BLaER1 (cell line): ENCODE data around the gene ITPRID2.

ENCODE experiments used
- H3K27ac ChIP-seq: shearing (Covaris generic); formaldehyde crosslinking; 2 replicates; pipeline ENCODE4 v1.8.1; 2022
- H3K27me3 ChIP-seq: shearing (Covaris generic); formaldehyde crosslinking; 2 replicates; pipeline ENCODE4 v1.8.1; 2022
- H3K36me3 ChIP-seq: shearing (Covaris generic); formaldehyde crosslinking; 2 replicates; pipeline ENCODE4 v1.8.1; 2022
- H3K4me1 ChIP-seq: shearing (Covaris generic); formaldehyde crosslinking; 2 replicates; pipeline ENCODE4 v1.8.1; 2022
- H3K4me2 ChIP-seq: shearing (Covaris generic); formaldehyde crosslinking; 2 replicates; pipeline ENCODE4 v1.8.1; 2022
- H3K4me3 ChIP-seq: shearing (Covaris generic); formaldehyde crosslinking; 2 replicates; pipeline ENCODE4 v1.8.1; 2022
- H3K9ac ChIP-seq: shearing (Covaris generic); formaldehyde crosslinking; 2 replicates; pipeline ENCODE4 v1.8.1; 2022
- H3K9me3 ChIP-seq: shearing (Covaris generic); formaldehyde crosslinking; 2 replicates; pipeline ENCODE4 v1.8.1; 2022
- H4K20me1 ChIP-seq: shearing (Covaris generic); formaldehyde crosslinking; 2 replicates; pipeline ENCODE4 v1.8.1; 2022
- Cebpa-rat ChIP-seq: shearing (Covaris generic); IDR thresholded peaks from 2 replicates; pipeline ENCODE4 v1.8.1; 2022

The ITPRID2 gene

DNA sequence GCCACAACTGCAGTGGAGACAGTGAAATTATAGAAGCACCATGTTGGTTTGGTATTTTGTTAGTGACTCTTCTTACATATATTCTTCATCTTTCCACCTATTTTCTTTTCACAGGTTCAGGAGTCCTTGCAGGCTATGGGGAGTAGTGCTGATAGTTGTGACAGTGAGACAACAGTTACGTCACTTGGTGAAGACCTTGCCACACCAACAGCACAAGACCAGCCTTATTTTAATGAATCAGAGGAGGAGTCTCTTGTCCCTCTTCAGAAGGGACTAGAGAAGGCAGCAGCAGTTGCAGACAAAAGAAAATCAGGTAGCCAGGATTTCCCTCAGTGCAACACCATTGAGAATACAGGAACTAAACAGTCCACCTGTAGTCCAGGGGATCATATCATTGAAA lies 23.6 kb downstream of the ITPRID2 start:
- Histone ChIP-seq H4K20me1 (no peaks in the 10 kb centered on the region), H3K36me3 (peaks cover 82% of the 10 kb centered on the region), H3K4me3 (no peak overlapping the region), H3K9ac (no peak overlapping the region), H3K4me2 (no peak overlapping the region), H3K9me3 (no peaks in the 10 kb centered on the region), H3K27me3 (no peaks in the 10 kb centered on the region), H3K4me1 (no peaks in the 10 kb centered on the region), H3K27ac (no peak overlapping the region)
- TF ChIP-seq Cebpa-rat: no peak

DNA sequence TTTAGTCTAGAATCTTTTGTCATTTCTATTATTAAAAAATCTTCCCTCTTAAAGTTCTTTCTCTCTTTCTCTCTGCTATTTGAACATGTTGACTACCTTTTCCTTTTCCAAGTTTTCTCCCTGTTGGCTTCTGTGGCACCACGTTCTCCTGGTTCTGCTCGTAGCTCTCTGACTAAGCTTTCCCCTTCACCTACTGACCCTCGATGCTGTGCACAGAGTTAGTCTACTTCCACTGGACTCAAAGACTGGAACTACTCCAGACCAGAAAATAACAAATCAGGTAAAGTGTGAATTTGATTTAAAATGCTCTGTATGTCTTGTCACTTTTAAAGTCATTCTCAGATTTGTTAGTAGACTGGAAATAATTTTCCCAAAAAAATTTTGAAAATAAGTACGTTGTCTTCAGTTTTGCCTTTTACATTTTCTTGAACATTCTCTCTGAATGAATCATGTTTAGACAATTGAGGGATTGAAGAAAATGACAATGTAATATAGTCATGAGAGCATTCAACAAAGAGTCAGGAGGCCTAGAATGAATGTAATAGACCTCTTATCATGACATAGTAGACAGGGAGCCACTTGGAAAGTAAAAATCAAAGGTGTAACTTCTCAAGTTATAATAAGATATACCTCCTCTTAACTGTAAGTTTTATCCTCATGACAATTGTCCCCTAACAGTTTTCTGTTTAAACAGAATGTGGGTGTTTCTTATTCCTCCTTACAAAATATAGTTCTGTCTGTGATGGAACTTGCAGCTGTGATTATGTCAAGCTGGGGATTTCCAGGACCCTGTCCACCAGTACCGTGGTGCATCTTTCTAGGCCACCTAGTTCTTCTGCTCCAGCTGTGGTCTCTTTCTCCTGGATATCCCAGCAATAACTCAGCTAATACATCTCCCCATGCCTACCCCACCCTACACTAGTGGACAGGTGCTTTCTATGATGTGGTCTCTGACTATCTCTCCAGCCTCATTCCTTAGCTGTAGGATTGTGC lies 25.5 kb downstream of the ITPRID2 start:
- Histone ChIP-seq H3K36me3 (peaks cover 86% of the 10 kb centered on the region), H3K27me3 (no peaks in the 10 kb centered on the region), H3K9me3 (no peaks in the 10 kb centered on the region), H3K4me2 (no peak overlapping the region), H3K4me3 (no peak overlapping the region), H3K27ac (no peak overlapping the region), H3K4me1 (no peaks in the 10 kb centered on the region), H3K9ac (no peak overlapping the region), H4K20me1 (no peaks in the 10 kb centered on the region; the same call in 1 of the 2 replicates)
- TF ChIP-seq Cebpa-rat: no peak

DNA sequence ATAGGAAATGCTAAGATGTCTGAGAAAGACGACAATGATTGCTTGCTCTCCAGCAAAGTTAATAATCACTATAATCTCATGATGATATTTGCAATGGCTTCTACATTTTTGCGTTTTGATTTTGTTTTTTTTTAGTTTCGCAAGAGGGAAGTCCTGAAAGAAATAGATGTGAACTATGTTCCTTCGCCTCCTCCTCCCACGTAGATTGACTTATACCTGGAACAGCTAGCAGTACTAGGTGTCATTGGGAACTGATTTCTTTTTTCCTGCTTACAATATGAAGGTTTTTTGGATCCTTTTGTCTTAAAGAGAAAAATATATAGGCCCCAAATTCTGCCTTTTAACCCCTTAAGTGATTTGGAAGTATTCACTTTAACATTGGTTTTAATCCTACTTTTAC lies 26.7 kb downstream of the ITPRID2 start:
- no peaks in the 10 kb centered on the region for H3K9me3 ChIP-seq
- no peak for TF ChIP-seq Cebpa-rat
- no peak overlapping the region for H3K4me3 ChIP-seq
- peaks cover 87% of the 10 kb centered on the region for H3K36me3 ChIP-seq
- H4K20me1 ChIP-seq: no peaks in the 10 kb centered on the region; the same call in 1 of the 2 replicates
- no peak overlapping the region for H3K4me2 ChIP-seq
- H3K9ac ChIP-seq: no peak overlapping the region
- no peak overlapping the region for H3K27ac ChIP-seq
- no peaks in the 10 kb centered on the region for H3K4me1 ChIP-seq
- no peaks in the 10 kb centered on the region for H3K27me3 ChIP-seq

DNA sequence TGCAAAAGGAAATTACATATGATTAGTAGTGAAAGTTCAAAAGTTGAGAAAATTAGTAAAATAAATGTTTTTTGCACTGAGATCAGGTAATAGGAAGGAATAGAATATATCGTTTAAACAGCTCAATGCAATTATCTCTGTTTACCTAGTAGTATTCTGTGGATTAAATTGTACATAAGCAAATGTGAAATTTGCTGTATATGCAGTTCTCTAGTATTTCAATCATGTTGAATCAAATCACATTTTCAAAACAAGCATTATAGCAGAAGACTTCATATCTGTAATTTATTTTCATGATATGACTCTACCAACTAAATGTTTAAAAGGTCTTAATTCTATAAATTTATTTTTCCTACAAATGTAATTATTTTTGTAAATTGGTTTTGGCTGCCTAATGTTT lies 31.6 kb downstream of the ITPRID2 start:
- Histone ChIP-seq H3K36me3 (peaks cover 77% of the 10 kb centered on the region), H3K4me1 (no peaks in the 10 kb centered on the region), H3K4me2 (no peak overlapping the region), H3K9me3 (peaks cover 10% of the 10 kb centered on the region), H3K9ac (no peak overlapping the region), H3K27me3 (no peaks in the 10 kb centered on the region), H4K20me1 (peaks cover 6% of the 10 kb centered on the region; the same call in 1 of the 2 replicates), H3K27ac (no peak overlapping the region), H3K4me3 (no peak overlapping the region)
- TF ChIP-seq Cebpa-rat: no peak

DNA sequence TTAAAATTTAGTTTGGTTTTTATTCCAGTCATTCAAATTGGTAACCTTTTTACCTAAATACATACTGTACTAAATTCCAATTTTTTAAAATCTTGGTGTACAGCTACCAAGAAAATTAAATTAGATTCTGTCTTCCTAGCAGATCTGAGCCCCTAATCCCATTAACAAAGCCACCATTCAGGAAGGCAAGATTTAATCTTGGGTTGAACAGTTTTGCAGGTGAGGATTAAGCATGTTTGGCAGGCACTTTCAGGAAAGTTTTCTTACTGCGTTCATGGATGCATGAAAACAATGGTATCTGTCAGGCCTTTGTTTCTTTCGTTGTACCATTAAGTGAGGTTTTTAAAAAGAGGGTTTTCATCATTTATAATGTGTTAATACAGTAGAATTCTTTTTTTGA lies 32.8 kb downstream of the ITPRID2 start:
- peaks cover 10% of the 10 kb centered on the region for H3K9me3 ChIP-seq
- no peak overlapping the region for H3K27ac ChIP-seq
- H3K4me2 ChIP-seq: no peak overlapping the region
- H3K27me3 ChIP-seq: no peaks in the 10 kb centered on the region
- no peak for TF ChIP-seq Cebpa-rat
- H3K36me3 ChIP-seq: peaks cover 73% of the 10 kb centered on the region
- no peak overlapping the region for H3K4me3 ChIP-seq
- H4K20me1 ChIP-seq: peaks cover 6% of the 10 kb centered on the region; the same call in 1 of the 2 replicates
- H3K9ac ChIP-seq: no peak overlapping the region
- no peaks in the 10 kb centered on the region for H3K4me1 ChIP-seq

DNA sequence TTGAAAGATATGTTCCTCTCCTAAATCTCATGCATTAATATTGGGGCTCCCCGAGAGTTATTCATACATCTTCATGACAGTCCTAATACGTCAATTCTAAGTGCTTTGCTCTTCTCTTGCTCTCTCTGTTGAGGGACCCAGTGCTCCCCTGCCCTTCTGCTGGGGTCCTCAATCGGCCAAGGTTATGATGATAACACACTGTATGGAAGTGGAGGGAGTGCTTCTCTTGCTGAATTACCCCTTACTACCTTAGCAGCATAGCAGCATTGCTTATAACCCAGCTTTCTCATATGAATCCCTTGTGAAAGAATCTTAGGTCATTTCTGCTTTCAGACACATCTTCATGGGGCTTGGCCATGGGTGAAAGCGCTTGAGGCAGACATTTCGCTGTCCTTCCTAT lies 43.2 kb downstream of the ITPRID2 start:
- no peak for TF ChIP-seq Cebpa-rat
- no peak overlapping the region for H3K9ac ChIP-seq
- H3K4me3 ChIP-seq: no peak overlapping the region
- no peaks in the 10 kb centered on the region for H3K27me3 ChIP-seq
- no peak overlapping the region for H3K4me2 ChIP-seq
- peaks cover 9% of the 10 kb centered on the region; the same call in 1 of the 2 replicates for H3K36me3 ChIP-seq
- H4K20me1 ChIP-seq: no peaks in the 10 kb centered on the region
- no peaks in the 10 kb centered on the region for H3K4me1 ChIP-seq
- H3K9me3 ChIP-seq: no peaks in the 10 kb centered on the region
- H3K27ac ChIP-seq: no peak overlapping the region

DNA sequence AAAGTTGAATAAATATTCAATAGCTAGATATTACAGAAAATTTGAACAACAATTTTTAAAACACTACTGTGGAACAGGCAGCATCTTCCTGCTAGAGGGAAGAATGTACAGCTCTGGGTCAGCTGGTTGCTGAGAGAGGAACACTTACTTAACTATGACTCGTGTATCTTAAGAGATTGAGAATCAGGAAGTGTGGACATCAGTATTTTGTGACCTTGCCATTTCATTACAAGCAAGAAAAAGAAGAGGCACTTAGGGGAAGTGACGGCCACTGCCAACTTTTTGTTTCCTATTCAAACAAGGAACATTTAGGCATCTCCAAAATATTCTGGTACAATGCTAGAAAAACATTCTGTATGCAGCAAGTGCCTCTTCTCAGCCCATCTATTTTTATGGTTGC lies 45.9 kb downstream of the ITPRID2 start:
- TF ChIP-seq Cebpa-rat: no peak
- H3K4me1 ChIP-seq: no peaks in the 10 kb centered on the region
- H3K27me3 ChIP-seq: no peaks in the 10 kb centered on the region
- no peaks in the 10 kb centered on the region for H3K9me3 ChIP-seq
- no peak overlapping the region for H3K27ac ChIP-seq
- H3K4me3 ChIP-seq: no peak overlapping the region
- H3K9ac ChIP-seq: no peak overlapping the region
- H3K36me3 ChIP-seq: no peaks in the 10 kb centered on the region
- H3K4me2 ChIP-seq: no peak overlapping the region
- no peaks in the 10 kb centered on the region for H4K20me1 ChIP-seq

DNA sequence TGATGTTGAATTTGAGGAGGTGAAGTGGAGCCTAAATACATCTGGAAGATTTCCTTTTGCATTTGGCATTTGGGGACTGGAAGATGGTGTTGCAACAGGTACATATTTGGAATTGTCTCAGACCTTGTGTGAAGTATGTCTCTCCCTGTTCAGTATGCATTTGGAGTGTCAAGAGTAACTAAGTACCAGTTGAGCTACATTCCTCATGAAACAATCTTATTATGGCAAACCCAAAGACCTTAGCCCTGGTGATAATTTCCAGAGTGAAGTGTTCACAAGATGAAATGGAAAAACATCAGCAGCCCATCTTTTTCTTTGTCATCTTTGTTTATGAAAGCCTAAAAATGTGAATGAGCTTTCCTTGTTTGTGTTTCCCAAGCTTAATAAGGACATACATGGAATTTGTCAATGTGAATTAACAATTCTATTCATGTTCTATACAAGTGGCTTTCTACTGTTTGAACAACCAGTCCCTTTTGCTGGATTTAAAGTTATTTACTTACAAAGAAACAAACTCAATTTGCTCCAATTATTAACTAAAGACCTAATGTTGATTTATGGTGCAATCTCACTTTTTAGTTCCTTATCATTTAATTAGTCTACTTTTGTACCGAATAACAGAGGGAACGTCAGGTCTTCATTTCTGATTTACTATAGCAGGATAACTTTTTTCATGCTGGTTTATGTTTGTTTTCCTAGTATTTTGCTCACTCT lies 52.0 kb downstream of the ITPRID2 start:
- Histone ChIP-seq H3K9me3 (no peaks in the 10 kb centered on the region), H3K4me3 (no peak overlapping the region), H4K20me1 (no peaks in the 10 kb centered on the region), H3K27me3 (no peaks in the 10 kb centered on the region), H3K36me3 (no peaks in the 10 kb centered on the region), H3K4me2 (no peak overlapping the region), H3K4me1 (no peaks in the 10 kb centered on the region), H3K9ac (no peak overlapping the region), H3K27ac (no peak overlapping the region)
- TF ChIP-seq Cebpa-rat: no peak

DNA sequence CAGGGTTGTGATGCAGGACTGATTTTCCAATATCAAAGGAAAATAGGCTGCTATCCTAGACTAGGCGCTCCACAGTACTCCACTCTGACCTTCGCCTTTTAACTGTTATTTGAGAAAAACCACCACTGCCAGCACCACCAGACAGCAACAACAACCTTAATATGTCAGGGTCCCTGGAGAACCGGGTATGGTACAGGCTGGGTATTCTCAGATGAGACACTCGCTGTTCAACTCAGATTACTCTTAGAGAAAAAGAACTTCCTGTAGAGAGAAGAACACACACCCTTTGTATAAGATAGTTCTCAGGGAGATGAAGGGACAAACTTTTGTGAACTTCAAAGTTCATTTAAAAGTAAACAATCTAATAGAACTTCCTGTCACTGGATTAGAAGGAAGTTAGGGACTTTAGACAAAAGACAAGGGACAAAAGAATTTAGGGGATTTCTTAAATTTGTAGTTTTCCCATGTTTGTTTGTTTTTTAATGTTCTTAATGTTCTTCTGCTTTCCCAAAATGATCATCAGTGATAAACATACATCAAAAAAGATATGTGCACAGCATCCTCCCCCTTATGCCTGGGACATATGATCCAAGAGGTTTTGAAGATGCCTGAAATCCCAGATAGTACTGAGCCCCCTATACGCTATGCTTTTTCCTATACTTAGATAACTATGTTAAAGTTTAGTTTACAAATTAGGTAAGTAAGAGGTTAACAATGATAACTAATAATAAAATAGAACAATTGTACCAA lies 52.8 kb downstream of the ITPRID2 start:
- H3K27ac ChIP-seq: no peak overlapping the region
- no peaks in the 10 kb centered on the region for H4K20me1 ChIP-seq
- no peak overlapping the region for H3K4me2 ChIP-seq
- H3K9ac ChIP-seq: no peak overlapping the region
- H3K4me1 ChIP-seq: no peaks in the 10 kb centered on the region
- no peak for TF ChIP-seq Cebpa-rat
- no peak overlapping the region for H3K4me3 ChIP-seq
- H3K36me3 ChIP-seq: no peaks in the 10 kb centered on the region
- H3K9me3 ChIP-seq: no peaks in the 10 kb centered on the region
- H3K27me3 ChIP-seq: no peaks in the 10 kb centered on the region
